HUDEP-2 (cell line): ENCODE measurements around the gene SCARF1.

Experiments used
- DNase-seq, 76 experiments: peaks; one replicate each; lab custom pipeline; 2025; ENCODE audit not compliant: unreplicated experiment in 76 of 76; lab: John Stamatoyannopoulos, UW

The SCARF1 gene

GRCh38 chr17:1629504-1630310 lies 15.8 kb downstream of the SCARF1 start:
- DNase-seq = peak in 62 of 76 experiments; percentile 15 to 75 (median 58)

GRCh38 chr17:1628856-1629503 lies 16.6 kb downstream of the SCARF1 start:
- DNase-seq = peak in 75 of 76 experiments; percentile 58 to 96 (median 91)

- peak in 68 of 76 experiments; percentile 25 to 83 (median 65) for DNase-seq
Measured at GRCh38 chr17:1627982-1628855, 17.3 kb downstream of the SCARF1 start, which contains the start of gene SLC43A2. TSS of gene SLC43A2 (minus strand) at chr17:1628834. CDS start at chr17:1627874, 960 bp downstream.

GRCh38 chr17:1627182-1627981 lies 18.1 kb downstream of the SCARF1 start:
- peak in 26 of 76 experiments; percentile 5 to 47 (median 22) for DNase-seq

GRCh38 chr17:1626333-1626732 lies 19.2 kb downstream of the SCARF1 start:
- DNase-seq = no peak

DNA sequence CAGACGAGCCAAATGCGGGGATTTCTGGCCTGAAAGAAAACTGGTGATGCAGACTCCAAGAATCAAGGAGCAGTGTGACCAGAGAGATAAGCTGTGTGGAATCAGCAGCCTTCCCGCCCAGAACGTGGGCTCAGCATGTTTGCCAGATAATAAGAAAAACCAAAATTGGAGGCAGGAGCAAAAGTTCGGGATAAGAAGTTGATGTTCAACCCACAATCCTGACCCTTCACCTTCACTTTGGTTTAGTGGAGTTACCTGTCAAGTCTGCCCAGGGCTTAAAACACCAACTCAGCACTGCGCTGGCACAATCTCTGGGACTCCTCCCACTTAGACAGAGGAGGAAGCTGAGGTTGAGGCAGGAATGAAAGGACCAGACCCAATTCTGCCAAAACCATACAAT lies 20.0 kb downstream of the SCARF1 start:
- peak in 4 of 76 experiments; percentile 12 to 38 (median 25) for DNase-seq

GRCh38 chr17:1625053-1625452 lies 20.5 kb downstream of the SCARF1 start:
- DNase-seq = no peak

DNA sequence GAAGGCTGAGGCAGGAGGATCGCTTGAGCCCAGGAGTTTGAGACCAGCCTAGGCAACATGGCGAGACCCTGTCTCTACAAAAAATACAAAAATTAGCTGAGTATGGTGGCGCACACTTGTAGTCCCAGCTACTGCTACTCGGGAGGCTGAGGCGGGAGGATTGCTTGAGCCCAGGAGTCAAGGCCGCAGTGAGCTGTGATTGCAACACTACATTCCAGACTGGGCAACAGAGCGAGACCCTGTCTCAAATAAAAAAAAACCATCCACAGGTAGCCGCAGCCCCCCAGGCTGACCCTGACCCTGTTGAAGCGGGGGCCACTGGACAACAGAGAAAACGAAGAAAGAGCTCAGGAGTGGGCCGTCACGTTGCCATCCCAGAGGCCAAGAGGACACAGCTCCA lies 20.9 kb downstream of the SCARF1 start:
- no peak for DNase-seq

GRCh38 chr17:1623057-1623630 lies 22.4 kb downstream of the SCARF1 start:
- no peak for DNase-seq

DNA sequence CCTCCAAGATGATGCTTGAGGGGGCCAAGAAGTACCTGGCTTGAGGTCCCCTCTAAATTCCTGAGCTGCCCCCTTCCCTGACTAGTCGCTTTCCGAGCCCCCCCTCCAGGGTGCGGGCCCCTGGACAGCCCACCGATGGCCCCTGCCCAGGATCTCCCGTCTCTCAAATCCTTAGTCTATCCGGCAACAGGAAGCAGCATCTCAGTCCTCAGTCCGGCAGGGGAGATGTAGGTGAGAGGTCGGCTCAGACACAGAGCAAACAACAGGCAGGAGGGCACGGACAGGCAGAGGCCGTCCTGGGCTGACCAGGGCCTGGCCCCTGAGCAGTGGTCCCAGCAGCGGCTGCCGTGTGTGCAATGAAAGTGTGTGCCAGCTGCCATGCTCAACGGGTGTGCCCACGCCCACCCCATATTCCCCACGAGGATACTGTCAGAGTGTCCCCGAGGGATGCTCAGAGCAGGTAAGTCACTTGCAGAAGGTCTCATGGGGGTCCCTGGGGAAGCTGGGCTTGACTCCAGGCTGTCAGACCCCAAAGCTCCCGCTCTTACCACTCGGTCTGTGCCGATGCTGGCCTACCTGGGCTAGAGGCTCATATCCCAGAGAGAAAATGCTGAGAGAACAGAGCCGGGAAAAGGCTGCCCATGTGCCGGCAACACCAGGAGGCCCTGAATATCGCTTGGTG lies 24.1 kb downstream of the SCARF1 start:
- no peak for DNase-seq

DNA sequence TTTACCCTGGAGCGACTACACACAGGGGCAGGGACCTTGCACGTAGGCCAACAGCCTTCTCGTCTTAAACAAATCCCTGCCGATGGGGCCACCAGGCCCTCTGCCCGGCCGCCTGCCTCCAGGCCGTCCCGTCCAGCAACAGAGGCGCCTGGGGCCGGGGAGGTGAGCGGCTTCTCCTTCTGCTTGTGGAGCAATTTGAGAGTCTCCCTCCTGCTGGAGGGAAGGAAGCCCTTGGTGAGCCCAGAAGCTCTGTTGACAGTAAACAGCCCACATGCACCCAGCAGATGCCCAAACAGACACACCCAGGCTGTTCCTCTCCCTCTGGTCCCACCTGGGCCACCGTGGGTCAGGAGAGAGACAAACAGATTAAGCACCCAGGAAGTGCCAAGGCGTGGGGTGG lies 25.0 kb downstream of the SCARF1 start:
- no peak for DNase-seq

DNA sequence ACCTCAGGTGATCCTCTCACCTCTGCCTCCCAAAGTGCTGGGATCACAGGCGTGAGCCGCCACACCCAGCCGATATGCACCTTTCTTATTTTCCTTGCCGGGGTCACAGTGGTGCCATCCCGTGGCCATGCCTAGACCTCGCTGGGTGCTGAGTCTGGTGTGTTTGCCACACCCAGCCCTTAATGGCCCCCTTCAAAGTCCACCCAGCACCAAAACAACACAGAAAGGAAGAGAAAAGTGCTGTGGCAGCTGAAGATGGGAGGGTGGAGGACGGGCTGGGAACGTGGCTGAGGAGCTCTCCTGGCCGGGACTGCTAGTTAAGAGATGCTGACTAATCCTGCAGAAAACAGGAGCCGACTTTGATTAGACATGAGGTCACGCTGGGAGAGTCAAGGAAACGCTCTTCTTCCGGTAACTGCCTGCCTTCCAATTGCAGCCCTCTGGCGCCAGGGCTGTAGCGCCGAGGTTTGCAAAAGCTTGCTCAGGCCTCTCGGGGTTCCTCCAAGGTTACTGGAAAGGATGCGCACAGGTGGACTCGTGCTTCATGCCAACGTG lies 27.8 kb downstream of the SCARF1 start:
- no peak for DNase-seq

DNA sequence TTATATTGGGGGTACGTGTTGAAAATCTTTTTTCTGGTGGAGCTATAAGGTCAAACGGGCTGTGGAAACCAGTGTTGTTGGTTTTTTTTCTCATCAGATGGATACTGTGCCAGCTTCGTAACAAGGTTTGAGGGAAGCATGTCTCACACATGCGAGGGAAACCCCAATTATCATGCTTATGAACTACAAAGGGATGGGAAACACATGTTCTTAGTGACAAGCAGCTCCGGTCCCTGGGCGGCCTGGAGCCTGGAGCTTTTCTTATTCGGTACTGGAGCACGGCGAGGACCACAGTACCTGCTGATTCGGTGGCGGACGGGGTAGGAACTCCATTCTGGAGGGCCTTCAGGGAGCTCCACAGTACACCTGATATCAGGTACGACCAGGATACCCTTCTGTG lies 29.4 kb downstream of the SCARF1 start:
- DNase-seq = no peak

DNA sequence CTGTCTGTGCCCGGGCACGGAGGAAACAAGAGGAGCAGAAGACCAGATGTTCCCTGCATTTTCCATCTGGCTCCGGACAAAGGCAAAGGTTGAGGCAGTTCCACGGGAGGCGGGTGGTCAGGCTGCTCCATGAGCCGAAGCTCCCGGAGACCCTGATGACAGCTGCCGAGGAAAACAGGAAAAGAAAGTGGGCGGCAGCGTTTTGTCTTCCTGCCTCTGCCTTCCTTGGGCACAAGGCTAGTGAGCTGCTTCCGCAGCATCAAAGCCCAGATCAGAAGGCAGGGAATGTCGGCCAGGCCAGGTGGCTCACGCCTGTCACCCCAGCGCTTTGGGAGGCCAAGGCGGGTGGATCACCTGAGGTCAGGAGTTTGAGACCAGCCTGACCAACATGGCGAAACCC lies 33.1 kb downstream of the SCARF1 start:
- no peak for DNase-seq

DNA sequence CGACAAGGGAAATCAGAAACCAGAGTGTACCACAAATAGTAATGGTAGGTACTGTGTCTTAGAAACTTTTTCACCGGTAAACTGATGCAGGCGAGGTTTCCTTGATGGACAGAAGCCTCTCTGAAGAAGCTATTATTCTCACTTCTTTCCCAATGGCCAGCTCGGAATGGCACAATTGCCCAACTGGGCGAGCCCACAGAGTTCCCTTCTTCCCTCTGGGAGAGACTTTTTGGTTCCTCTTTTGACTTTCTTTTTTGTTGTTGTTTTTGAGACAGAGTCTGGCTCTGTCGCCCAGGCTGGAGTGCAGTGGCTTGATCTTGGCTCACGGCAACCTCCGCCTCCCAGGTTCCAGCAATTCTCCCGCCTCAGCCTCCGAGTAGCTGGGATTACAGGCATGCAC lies 33.8 kb downstream of the SCARF1 start:
- no peak for DNase-seq

- DNase-seq = no peak
Measured at GRCh38 chr17:1608676-1609075, 36.9 kb downstream of the SCARF1 start.

- DNase-seq = no peak
Measured at GRCh38 chr17:1607971-1608320, 37.6 kb downstream of the SCARF1 start.

GRCh38 chr17:1606352-1606985 lies 39.1 kb downstream of the SCARF1 start:
- no peak for DNase-seq
